ENCODE data around the gene LIN54. TPM values are rescaled to one million over a fixed set of nuclear protein-coding genes. Genes with fewer than 3 reads are reported as not detected.

The LIN54 gene
- total and polyA plus RNA-seq, 2 of the 4 experiments (the other 2 are of a cell fraction) = 5.3 to 26.9 TPM

DNA sequence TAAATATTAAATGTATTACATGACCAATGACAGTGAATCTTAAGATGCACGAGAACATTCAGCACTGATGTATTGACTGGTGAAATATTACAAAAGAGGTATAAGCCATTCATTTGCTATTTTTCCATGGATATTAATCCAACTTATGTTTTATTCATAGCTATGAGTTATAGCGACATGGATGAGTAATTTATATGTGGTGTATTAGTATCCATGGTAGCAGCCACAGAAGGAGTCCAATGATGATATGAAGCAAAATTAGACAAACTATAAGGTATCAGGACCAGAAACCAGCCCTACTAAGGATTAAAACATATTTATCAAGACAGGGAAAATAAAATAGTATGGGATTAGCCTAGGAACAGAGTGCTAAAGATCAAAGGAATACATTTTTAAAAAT lies 59.4 kb downstream of the LIN54 start:
- Histone ChIP-seq H2BK15ac (ENCODE audit: low read depth, low read length) (no peak overlapping the region), H2BK5ac (ENCODE audit: low read depth, low read length, poor library complexity, severe bottlenecking) (no peak overlapping the region), H4K91ac (ENCODE audit: insufficient read depth, low read depth, low read length) (no peak overlapping the region), H3K4ac (ENCODE audit: low read depth, low read length) (no peak overlapping the region), H2BK20ac (ENCODE audit: low read depth, low read length) (no peak overlapping the region), H3K9me1 (ENCODE audit: insufficient read depth, low read length) (no peaks in the 10 kb centered on the region), H3K14ac (replicated peaks; ENCODE audit: low read depth, low read length) (no peak overlapping the region), H3K27me3 (ENCODE audit: control insufficient read depth, insufficient read depth, low read length) (no peaks in the 10 kb centered on the region), H3K36me3 (ENCODE audit: control insufficient read depth, insufficient read depth, low read length) (peaks cover 4% of the 10 kb centered on the region), H3K23ac (ENCODE audit: low read depth, low read length) (no peak overlapping the region), H3K79me1 (ENCODE audit: low read depth in 1 of 2, low read length in 2 of 2) (peaks cover 12 to 18% of the 10 kb centered on the region in 2 experiments; a peak in 3 of 4 replicates), H3K9ac (ENCODE audit: low read depth, low read length) (no peak overlapping the region), H4K5ac (ENCODE audit: low read depth, low read length) (no peak overlapping the region), H2AK9ac (replicated peaks; ENCODE audit: low read depth, low read length, poor library complexity) (no peak overlapping the region), H3K4me2 (ENCODE audit: low read depth, low read length) (no peak overlapping the region), H2BK120ac (ENCODE audit: low read depth, low read length) (no peak overlapping the region), H3K18ac (ENCODE audit: low read depth, low read length) (no peak overlapping the region), H3K4me3 (ENCODE audit: insufficient read depth, low read depth, low read length) (no peak overlapping the region), H3K56ac (ENCODE audit: extremely low read depth, insufficient read depth, low read length) (no peak overlapping the region), H3K4me1 (ENCODE audit: control insufficient read depth, insufficient read depth, low read length) (no peaks in the 10 kb centered on the region), H4K20me1 (ENCODE audit: insufficient read depth, low read length) (no peaks in the 10 kb centered on the region), H2AK5ac (ENCODE audit: low read depth, low read length) (no peak overlapping the region), H3K9me3 (ENCODE audit: control insufficient read depth, insufficient read depth, low read length) (no peaks in the 10 kb centered on the region), H3K27ac (ENCODE audit: insufficient read depth, low read length) (no peak overlapping the region), H2AFZ (replicated peaks; ENCODE audit: low read length, poor library complexity) (no peak overlapping the region), H4K8ac (ENCODE audit: low read depth in 2 of 2, low read length in 2 of 2) (no peak overlapping the region)
- intact Hi-C loops (cut with micrococcal nuclease) = no loop called here
- ATAC-seq (ENCODE audit: low read depth) (no peak), DNase-seq (peak; percentile 10)
- BruUV-seq (replicated peaks) = no TSS peak
- ChIA-PET POLR2A (ENCODE audit: unreplicated experiment) (no interaction called here), CTCF (no interaction called here)
- no CpG with 5 or more reads among the region's 2 CpGs for WGBS, 2 experiments (ENCODE audit: extremely low coverage in 2 of 2, insufficient read length in 1 of 2)
- dilution Hi-C loops (cut with HindIII; ENCODE audit: low sequenced_read_pairs, unreplicated experiment) = no loop called here
- no peak for TF ChIP-seq MAZ (IDR thresholded peaks at IDR 0.05; ENCODE audit: borderline replicate concordance, low read depth, low read length)
- TF ChIP-seq MXI1 (IDR thresholded peaks at IDR 0.05; ENCODE audit: borderline replicate concordance, low read depth, low read length) = no peak
- no peak for TF ChIP-seq CHD1 (IDR thresholded peaks at IDR 0.05; ENCODE audit: low read depth, low read length)
- no peak for TF ChIP-seq FOS (IDR thresholded peaks at IDR 0.05; ENCODE audit: low read depth, low read length)
- TF ChIP-seq RAD21 (IDR thresholded peaks at IDR 0.05; ENCODE audit: low read length) = no peak
- TF ChIP-seq CEBPB (IDR thresholded peaks at IDR 0.05; ENCODE audit: low read depth, low read length) = no peak
- TF ChIP-seq, protein P1, sequence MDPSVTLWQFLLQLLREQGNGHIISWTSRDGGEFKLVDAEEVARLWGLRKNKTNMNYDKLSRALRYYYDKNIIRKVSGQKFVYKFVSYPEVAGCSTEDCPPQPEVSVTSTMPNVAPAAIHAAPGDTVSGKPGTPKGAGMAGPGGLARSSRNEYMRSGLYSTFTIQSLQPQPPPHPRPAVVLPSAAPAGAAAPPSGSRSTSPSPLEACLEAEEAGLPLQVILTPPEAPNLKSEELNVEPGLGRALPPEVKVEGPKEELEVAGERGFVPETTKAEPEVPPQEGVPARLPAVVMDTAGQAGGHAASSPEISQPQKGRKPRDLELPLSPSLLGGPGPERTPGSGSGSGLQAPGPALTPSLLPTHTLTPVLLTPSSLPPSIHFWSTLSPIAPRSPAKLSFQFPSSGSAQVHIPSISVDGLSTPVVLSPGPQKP (IDR thresholded peaks at IDR 0.05; ENCODE audit: borderline replicate concordance, low read depth, low read length) = no peak
- no peak for TF ChIP-seq SMC3 (IDR thresholded peaks at IDR 0.05; ENCODE audit: low read depth, low read length)
- TF ChIP-seq RFX5 (IDR thresholded peaks at IDR 0.05; ENCODE audit: low read depth, low read length) = no peak
- TF ChIP-seq RCOR1 (IDR thresholded peaks at IDR 0.05; ENCODE audit: insufficient replicate concordance, low read length) = no peak
- TF ChIP-seq BHLHE40 (IDR thresholded peaks at IDR 0.05; ENCODE audit: low read depth, low read length) = no peak
- no peak for TF ChIP-seq NFE2L2 (IDR thresholded peaks at IDR 0.05; ENCODE audit: low read depth, low read length)
- no peak for TF ChIP-seq POLR2A (IDR thresholded peaks at IDR 0.05; ENCODE audit: low read depth, low read length)
- TF ChIP-seq, protein P2, sequence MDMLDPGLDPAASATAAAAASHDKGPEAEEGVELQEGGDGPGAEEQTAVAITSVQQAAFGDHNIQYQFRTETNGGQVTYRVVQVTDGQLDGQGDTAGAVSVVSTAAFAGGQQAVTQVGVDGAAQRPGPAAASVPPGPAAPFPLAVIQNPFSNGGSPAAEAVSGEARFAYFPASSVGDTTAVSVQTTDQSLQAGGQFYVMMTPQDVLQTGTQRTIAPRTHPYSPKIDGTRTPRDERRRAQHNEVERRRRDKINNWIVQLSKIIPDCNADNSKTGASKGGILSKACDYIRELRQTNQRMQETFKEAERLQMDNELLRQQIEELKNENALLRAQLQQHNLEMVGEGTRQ (IDR thresholded peaks at IDR 0.05; ENCODE audit: low read depth, low read length) = no peak
- no peak for TF ChIP-seq CTCF (conservative IDR thresholded peaks at IDR 0.05; ENCODE audit: low read depth, low read length)
- TF ChIP-seq MAFK (IDR thresholded peaks at IDR 0.05; ENCODE audit: low read depth, low read length) = no peak
- in situ Hi-C loops (cut with MboI; ENCODE audit: low sequenced_read_pairs) = no loop called here

Data from IMR-90 (cell line).